GM13977 (cell line): Measurements from ENCODE around the gene TGFBR2.

ENCODE experiments used
- DNase-seq: peaks from one replicate; pipeline ENCODE4 v3.0.0; 2012; ENCODE audit warnings: low spot score
- CTCF ChIP-seq: IDR thresholded peaks from 2 replicates; pipeline ENCODE4 v1.5.1; 2012; ENCODE audit warnings: mild to moderate bottlenecking, control low read depth; ENCODE audit not compliant: insufficient read depth; ENCODE audit errors: extremely low read depth, missing control alignments
- in situ Hi-C: fragments of 300-500 bp; cut with MboI; formaldehyde crosslinking; loops from one replicate; pipeline ENCODE4 v1.12.0; 2022; ENCODE audit warnings: low sequenced_read_pairs, low pct_unique_long_range_greater_than_20kb, mixed read lengths, inconsistent platforms; ENCODE audit not compliant: unreplicated experiment

The TGFBR2 gene

GRCh38 chr3:30605706-30606300, 598 bp upstream of the TGFBR2 start:
- no peak for TF ChIP-seq CTCF
- no peak for DNase-seq
- in situ Hi-C loops, result no loop called here

DNA sequence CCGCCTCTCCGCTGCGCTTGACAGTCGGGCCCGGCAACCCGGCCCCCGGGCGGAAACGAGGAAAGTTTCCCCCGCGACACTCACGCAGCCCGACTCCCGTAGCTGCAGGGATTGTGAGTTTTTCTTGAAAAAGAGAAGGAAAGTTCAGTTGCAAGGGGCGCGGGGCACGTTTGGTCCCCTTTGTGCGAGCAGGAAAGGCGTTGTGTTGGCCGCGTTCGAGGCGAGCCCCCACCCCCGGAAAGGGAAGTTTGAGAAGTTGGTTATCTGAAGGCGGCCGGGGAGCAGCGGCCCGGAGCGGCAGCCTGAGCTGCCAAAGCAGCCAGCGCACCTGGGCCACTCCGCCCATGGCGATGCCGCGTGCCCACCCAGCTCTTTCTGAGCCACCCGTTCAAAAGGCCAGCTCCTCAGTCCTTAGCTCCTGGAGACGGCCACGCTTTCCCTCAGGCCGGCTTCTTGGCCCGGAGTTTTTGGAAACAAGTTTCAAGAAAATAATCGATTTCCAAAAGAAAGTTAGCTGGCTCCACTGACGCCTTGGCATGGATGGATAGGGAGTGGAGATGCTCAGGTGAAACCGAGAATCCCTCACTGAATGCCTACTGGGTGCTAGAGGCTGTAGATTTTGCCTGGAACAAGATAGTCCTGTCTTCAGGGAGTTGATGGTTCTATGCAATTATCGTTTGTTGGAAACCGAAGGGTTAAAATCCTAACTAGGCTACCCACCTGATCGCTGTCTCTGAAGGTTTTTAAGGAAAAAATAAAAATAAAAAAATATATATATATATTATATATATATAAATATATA, 832 bp downstream of the TGFBR2 start:
- in situ Hi-C loops, result no loop called here
- no peak for TF ChIP-seq CTCF
- DNase-seq, result peak; percentile 51

DNA sequence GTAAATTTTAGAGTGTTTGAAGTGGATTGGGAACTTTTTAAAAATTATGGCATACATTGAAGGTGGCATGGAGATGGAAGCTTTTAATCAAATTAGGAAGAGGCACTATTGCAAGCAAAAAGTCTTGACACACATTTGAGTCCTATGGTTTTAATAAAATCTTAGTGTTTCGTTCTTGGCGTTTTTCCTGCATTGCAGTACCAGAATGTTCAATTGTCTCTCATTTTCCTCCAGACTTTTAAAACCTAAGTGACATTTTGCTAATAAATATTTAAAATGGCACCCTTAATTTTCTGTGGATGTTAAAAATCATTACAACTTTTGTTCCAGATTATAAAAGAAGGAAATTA, 2.2 kb downstream of the TGFBR2 start:
- in situ Hi-C loops, result no loop called here
- no peak for TF ChIP-seq CTCF
- DNase-seq, result no peak

DNA sequence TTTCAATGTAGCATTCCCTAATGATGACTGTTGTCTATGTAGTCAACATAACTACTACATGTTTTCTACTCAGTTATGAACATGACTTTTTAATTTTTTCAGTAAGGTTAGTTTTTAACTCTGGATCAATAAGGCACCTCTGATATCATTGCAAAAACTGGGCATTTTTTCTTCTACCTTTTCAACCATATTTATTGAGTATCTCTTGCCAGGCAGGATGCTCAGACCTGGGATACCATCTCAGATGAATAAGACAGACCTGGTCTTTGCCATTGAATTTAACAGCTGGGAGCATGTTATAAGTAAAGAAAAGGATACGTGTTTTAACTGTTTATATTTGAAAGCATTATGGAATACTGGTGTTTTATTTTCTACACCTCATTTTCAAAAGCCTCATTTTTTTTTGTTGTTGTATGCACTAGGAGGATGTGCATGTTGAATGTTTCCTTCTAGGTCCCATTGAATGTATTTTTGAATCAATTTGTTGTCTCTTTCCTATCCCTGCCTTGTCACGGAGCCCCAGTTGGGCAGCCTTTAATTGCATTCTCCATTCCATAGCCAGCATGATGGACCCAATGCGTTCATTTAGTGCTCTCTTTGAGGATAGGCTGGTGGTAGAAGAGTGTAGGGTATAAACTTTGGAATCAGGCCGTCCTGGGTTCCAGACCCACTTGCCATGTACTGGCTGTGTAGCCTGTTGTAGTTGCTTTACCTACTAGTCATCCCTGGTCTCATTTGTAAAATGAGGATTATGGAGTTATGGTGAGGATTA, 3.7 kb downstream of the TGFBR2 start:
- no peak for DNase-seq
- in situ Hi-C loops, result no loop called here
- no peak for TF ChIP-seq CTCF

GRCh38 chr3:30610702-30611368, 4.4 kb downstream of the TGFBR2 start:
- in situ Hi-C loops, result no loop called here
- no peak for DNase-seq

More at GRCh38 chr3:30610702-30611368, 4.4 kb downstream of the TGFBR2 start:
- TF ChIP-seq CTCF, result no peak
